Lower leg skin (tissue), 4 donors: ENCODE data around the gene MAP7. TPM values are rescaled to one million over a fixed set of nuclear protein-coding genes. Genes with fewer than 3 reads are reported as not detected.

Experiments used
- DNase-seq, 2 donors: peaks; one replicate each; pipeline ENCODE4 v3.0.0-alpha.2; 2019; ENCODE audit warnings: low spot score in 2 of 2
- H3K4me3 ChIP-seq: fragments of 200-600 bp; sonication (generic); 2 replicates; pipeline ENCODE4 v1.5.1; 2017; ENCODE audit warnings: mild to moderate bottlenecking, low read depth; ENCODE audit not compliant: poor library complexity, severe bottlenecking
- CTCF ChIP-seq, 3 donors: fragments of 450-650 bp; IDR thresholded peaks; one replicate each; pipeline ENCODE4 v1.5.1; 2016; ENCODE audit warnings: antibody characterized with exemption in 3 of 3, mild to moderate bottlenecking in 3 of 3, moderate library complexity in 2 of 3
- POLR2A ChIP-seq, 2 donors: fragments of 450-650 bp; IDR thresholded peaks; one replicate each; pipeline ENCODE4 v1.6.1; 2016 to 2017; ENCODE audit warnings: antibody characterized with exemption in 2 of 2, mild to moderate bottlenecking in 1 of 2, moderate library complexity in 1 of 2
- WGBS, 2 donors: methylation state at CpG; one replicate each; pipeline ENCODE4 v1.1.5; 2018; 5-methylcytosine and 5-hydroxymethylcytosine counted together
- intact Hi-C: fragments of 100-400 bp; cut with DNase I; formaldehyde crosslinking; loops from one replicate; pipeline ENCODE4 v1.15.0; 2023; ENCODE audit warnings: low total_unique reads
- total RNA-seq, 4 donors: library from RNA; depleted of rRNA; stranded (reverse); fragments of >200 nt; gene quantifications; one replicate each; pipeline ENCODE4 v1.1.0, GENCODE V29; 2016

MAP7 gene
- total RNA-seq, 4 donors from 2014 or later: 32.5 to 41.8 (median 39.0) TPM

GRCh38 chr6:136563386-136564152 lies 13.3 kb upstream of the MAP7 start:
- 60 to 73% methylated on average over 6 of the region's 6 CpGs for WGBS, 2 donors

GRCh38 chr6:136562211-136562610 lies 12.0 kb upstream of the MAP7 start:
- TF ChIP-seq POLR2A (IDR thresholded peaks at IDR 0.05) (no peak), CTCF (IDR thresholded peaks at IDR 0.05) (no peak)
- intact Hi-C loops: no loop called here
- no peak for DNase-seq
- 82 to 96% methylated on average over 2 of the region's 2 CpGs for WGBS, 2 donors
- no peak overlapping the region for H3K4me3 ChIP-seq

More at GRCh38 chr6:136563386-136564152, 13.3 kb upstream of the MAP7 start:
- intact Hi-C loops: no loop called here
- no peak overlapping the region for H3K4me3 ChIP-seq
- TF ChIP-seq POLR2A (IDR thresholded peaks at IDR 0.05) (no peak), CTCF (IDR thresholded peaks at IDR 0.05) (no peak)
- DNase-seq: no peak

DNA sequence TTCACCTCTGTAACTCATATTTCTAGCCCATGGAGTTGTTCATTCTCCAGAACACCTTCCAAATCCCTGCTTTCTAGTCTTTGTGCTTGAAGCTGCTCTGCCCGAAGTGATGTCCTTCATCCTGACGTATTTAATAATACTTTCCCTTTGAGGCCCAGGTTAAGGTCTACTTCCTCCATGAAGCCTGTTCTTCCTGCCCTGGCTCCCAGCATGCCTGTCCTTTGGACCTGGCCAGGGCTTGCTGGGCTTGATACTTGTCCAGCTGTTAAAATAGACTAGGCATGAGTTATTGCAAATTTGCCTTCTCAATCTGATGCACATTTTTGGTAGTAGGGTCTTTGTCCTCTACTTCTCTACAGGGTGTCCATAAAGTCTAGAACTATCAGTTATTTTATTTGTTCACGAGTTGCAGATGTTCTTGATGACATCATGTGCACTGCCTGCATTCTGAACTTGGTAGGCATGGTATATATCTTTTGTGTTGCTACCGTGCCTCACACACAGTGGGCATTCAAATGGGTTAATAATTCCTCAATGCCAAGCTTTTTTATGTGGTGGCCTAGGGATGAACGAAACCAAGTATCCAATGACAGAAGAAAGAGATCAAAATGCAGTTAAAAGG lies 3.1 kb upstream of the MAP7 start:
- WGBS, 2 donors: 83 to 87% methylated on average over 5 of the region's 5 CpGs
- intact Hi-C loops: no loop called here
- no peak for DNase-seq
- no peak overlapping the region for H3K4me3 ChIP-seq
- no peak for TF ChIP-seq CTCF (IDR thresholded peaks at IDR 0.05)
- TF ChIP-seq POLR2A (IDR thresholded peaks at IDR 0.05): no peak

- WGBS, 2 donors: 84 to 87% methylated on average over 4 of the region's 4 CpGs
- TF ChIP-seq CTCF (IDR thresholded peaks at IDR 0.05) (no peak), POLR2A (IDR thresholded peaks at IDR 0.05) (no peak)
- intact Hi-C loops: no loop called here
- H3K4me3 ChIP-seq: no peak overlapping the region
- no peak for DNase-seq
Observed at GRCh38 chr6:136552054-136552453, 1.8 kb upstream of the MAP7 start.

GRCh38 chr6:136551103-136551502 lies 881 bp upstream of the MAP7 start:
- WGBS, 2 donors: 60 to 62% methylated on average over 8 of the region's 8 CpGs

More at GRCh38 chr6:136551103-136551502, 881 bp upstream of the MAP7 start:
- no peak overlapping the region for H3K4me3 ChIP-seq
- no peak for TF ChIP-seq POLR2A (IDR thresholded peaks at IDR 0.05)
- TF ChIP-seq CTCF (IDR thresholded peaks at IDR 0.05): no peak
- DNase-seq: no peak
- intact Hi-C loops: no loop called here
